HepG2 (cell line): ENCODE measurements around the gene ACSS1. TPM values are rescaled to one million over a fixed set of nuclear protein-coding genes. Genes with fewer than 3 reads are reported as not detected.

Source experiments
- ATAC-seq: fragments of 200-7000 bp; cut with Tn5 transposase; 3 replicates; pipeline ENCODE4 v1.9.1; 2020; ENCODE audit warnings: mild to moderate bottlenecking, moderate library complexity
- BruUV-seq: library from RNA; stranded (reverse); fragments of 400-500 nt; replicated peaks from 2 replicates; lab custom pipeline; 2021; lab: Mats Ljungman, UMichigan
- CTCF ChIA-PET: fragments of 300-600 bp; formaldehyde crosslinking; extraction: SDS; loops from one replicate; lab custom pipeline; 2021; ENCODE audit warnings: low total read pairs, inconsistent platforms, low intra/inter-chr PET ratio; lab: Yijun Ruan, JAX
- POLR2A ChIA-PET: fragments of 350-600 bp; sonication (Branson Sonifier 250); formaldehyde crosslinking; loops from one replicate; lab custom pipeline; 2020; ENCODE audit warnings: antibody characterized with exemption, inconsistent platforms; lab: Yijun Ruan, JAX
- DNase-seq: peaks from one replicate; pipeline ENCODE4 v3.0.0-alpha.2; 2015; ENCODE audit warnings: low spot score
- FAIRE-seq: peaks from 3 replicates; lab custom pipeline; 2011; peaks lifted over from hg19 to GRCh38; lab: Jason Lieb, UNC
- H2AFZ ChIP-seq: one replicate; pipeline ENCODE4 v1.6.1; 2011; ENCODE audit warnings: low read length, inconsistent platforms
- H3K27ac ChIP-seq: fragments of 300-600 bp; 3 replicates; pipeline ENCODE4 v1.8.0; 2011; ENCODE audit warnings: mixed run types, mild to moderate bottlenecking, mixed read lengths, low read length, inconsistent platforms; ENCODE audit not compliant: insufficient read depth; ENCODE audit errors: extremely low read length
- H3K27me3 ChIP-seq, 2 experiments: fragments of 200-600 bp in 1 of 2; 2 replicates in 1 of 2; 3 replicates in 1 of 2; pipeline versions ENCODE4 v1.6.0 to v1.8.0; 2011; ENCODE audit warnings: low read length in 2 of 2, mild to moderate bottlenecking in 2 of 2, moderate library complexity in 2 of 2, inconsistent platforms in 1 of 2; ENCODE audit not compliant: insufficient read depth in 2 of 2, control insufficient read depth in 1 of 2
- H3K36me3 ChIP-seq, 2 experiments: fragments of 200-600 bp in 1 of 2; replicated peaks in 1 of 2; 2 replicates in 1 of 2; 3 replicates in 1 of 2; pipeline versions ENCODE4 v1.5.1 to v1.8.0; 2011; ENCODE audit warnings: low read length in 2 of 2, inconsistent platforms in 1 of 2; ENCODE audit not compliant: insufficient read depth in 2 of 2, control insufficient read depth in 1 of 2
- H3K4me1 ChIP-seq: 2 replicates; pipeline ENCODE4 v1.5.1; 2012; ENCODE audit warnings: low read length, inconsistent platforms; ENCODE audit not compliant: insufficient read depth
- H3K4me2 ChIP-seq: 2 replicates; pipeline ENCODE4 v1.6.0; 2011; ENCODE audit warnings: low read depth, low read length, inconsistent platforms
- H3K4me3 ChIP-seq, 3 experiments: fragments of 200-600 bp in 1 of 3; sonication (generic), shearing (Covaris generic) in 1 of 3; replicated peaks in 1 of 3; 2 replicates each; pipeline ENCODE4 v1.5.1; 2011 to 2016; ENCODE audit warnings: low read length in 3 of 3, inconsistent platforms in 2 of 3, low read depth in 2 of 3, mild to moderate bottlenecking in 2 of 3, control low read depth in 1 of 3, mixed read lengths in 1 of 3; ENCODE audit not compliant: insufficient read depth in 1 of 3
- H3K79me2 ChIP-seq: one replicate; pipeline ENCODE4 v1.6.1; 2011; ENCODE audit warnings: low read length, inconsistent platforms; ENCODE audit not compliant: insufficient read depth
- H3K9ac ChIP-seq: 2 replicates; pipeline ENCODE4 v1.6.0; 2011; ENCODE audit warnings: mild to moderate bottlenecking, low read depth, low read length, inconsistent platforms; ENCODE audit not compliant: insufficient read depth
- H3K9me3 ChIP-seq: 2 replicates; pipeline ENCODE4 v1.5.1; 2012; ENCODE audit warnings: mild to moderate bottlenecking, low read length
- H4K20me1 ChIP-seq: 2 replicates; pipeline ENCODE4 v1.6.0; 2011; ENCODE audit warnings: inconsistent platforms, mild to moderate bottlenecking, low read length, moderate library complexity; ENCODE audit not compliant: insufficient read depth
- BORCS8-MEF2B ChIP-seq: sonication (generic); formaldehyde crosslinking; IDR thresholded peaks from 2 replicates; pipeline ENCODE4 v1.8.0; 2022; ENCODE audit warnings: mild to moderate bottlenecking, missing genetic modification reagents
- CAMTA2 ChIP-seq: sonication (generic); formaldehyde crosslinking; IDR thresholded peaks from 2 replicates; pipeline ENCODE4 v1.4.0; 2020; ENCODE audit warnings: mild to moderate bottlenecking, missing genetic modification reagents, borderline replicate concordance
- CBX2 ChIP-seq, 2 experiments: fragments of 200-600 bp in 1 of 2; sonication (generic); formaldehyde crosslinking in 1 of 2; IDR thresholded peaks; 2 replicates each; pipeline versions ENCODE4 v1.7.0 to v1.8.1; 2018 to 2022; ENCODE audit warnings: low read depth in 2 of 2, low read length in 1 of 2, mild to moderate bottlenecking in 1 of 2, missing genetic modification reagents in 1 of 2
- GATAD1 ChIP-seq: IDR thresholded peaks from 2 replicates; pipeline ENCODE4 v1.6.1; 2016; ENCODE audit warnings: missing genetic modification reagents, missing compliant biosample characterization
- JUND ChIP-seq: sonication (generic); formaldehyde crosslinking; IDR thresholded peaks from 2 replicates; pipeline ENCODE4 v1.8.0; 2022; ENCODE audit warnings: mild to moderate bottlenecking, missing genetic modification reagents
- KDM5B ChIP-seq: sonication (generic); formaldehyde crosslinking; IDR thresholded peaks from 2 replicates; pipeline ENCODE4 v1.4.0; 2020; ENCODE audit warnings: missing genetic modification reagents, mild to moderate bottlenecking, borderline replicate concordance
- NFYC ChIP-seq: IDR thresholded peaks from 2 replicates; pipeline ENCODE4 v1.6.1; 2016; ENCODE audit warnings: missing genetic modification reagents, missing compliant biosample characterization
- POLR2A ChIP-seq, 2 experiments: IDR thresholded peaks; 2 replicates each; pipeline ENCODE4 v1.6.1; 2011; ENCODE audit warnings: low read depth in 2 of 2, low read length in 2 of 2, mild to moderate bottlenecking in 1 of 2, moderate library complexity in 1 of 2; ENCODE audit not compliant: insufficient read depth in 1 of 2
- RFXANK ChIP-seq: IDR thresholded peaks from 2 replicates; pipeline ENCODE4 v1.6.1; 2016
- ZBTB20 ChIP-seq: sonication (generic); formaldehyde crosslinking; IDR thresholded peaks from 2 replicates; pipeline ENCODE4 v1.8.1; 2023; ENCODE audit warnings: missing genetic modification reagents, low read depth, mild to moderate bottlenecking, borderline replicate concordance
- ZBTB42 ChIP-seq: sonication (generic); formaldehyde crosslinking; IDR thresholded peaks from 2 replicates; pipeline ENCODE4 v1.5.0; 2020; ENCODE audit warnings: mild to moderate bottlenecking, missing genetic modification reagents
- ZNF674 ChIP-seq: sonication (generic); formaldehyde crosslinking; IDR thresholded peaks from 2 replicates; pipeline ENCODE4 v1.5.0; 2020; ENCODE audit warnings: low read depth, mild to moderate bottlenecking, missing genetic modification reagents
- ZNF678 ChIP-seq: sonication (generic); formaldehyde crosslinking; IDR thresholded peaks from 2 replicates; pipeline ENCODE4 v1.4.0; 2020; ENCODE audit warnings: mild to moderate bottlenecking, missing genetic modification reagents
- ZXDC ChIP-seq: sonication (generic); formaldehyde crosslinking; IDR thresholded peaks from 2 replicates; pipeline ENCODE4 v1.5.0; 2020; ENCODE audit warnings: mild to moderate bottlenecking, missing genetic modification reagents
- WGBS: methylation state at CpG from one replicate; pipeline ENCODE4 v1.1.6; 2017; ENCODE audit warnings: low lambda C conversion rate; 5-methylcytosine and 5-hydroxymethylcytosine counted together
- in situ Hi-C: cut with HindIII; loops from 2 replicates; pipeline ENCODE4 v1.10.0; 2017; ENCODE audit warnings: low pct_unique_long_range_greater_than_20kb; ENCODE audit not compliant: extremely low pct_ligation_motif_present
- intact Hi-C: fragments of 100-400 bp; cut with micrococcal nuclease; formaldehyde crosslinking; loops from one replicate; pipeline ENCODE4 v1.10.0; 2022; ENCODE audit not compliant: unreplicated experiment
- polyA plus RNA-seq, 8 experiments: library from polyadenylated mRNA; depleted of rRNA in 3 of 8; stranded (reverse) in 7 of 8; unstranded in 1 of 8; fragments of >200 nt; fragmentation: Illumina TruSeq in 4 of 8; extraction: Trizol in 4 of 8; gene quantifications; 2 replicates each; pipeline versions ENCODE4 v1.2.1 to v1.2.3, GENCODE V29; 2011 to 2016; ENCODE audit warnings: low read depth in 4 of 8, missing spikeins in 1 of 8, mixed read lengths in 1 of 8; ENCODE audit not compliant: insufficient read depth in 1 of 8
- total RNA-seq, 5 experiments: library from RNA; depleted of rRNA; stranded (reverse); fragments of >200 nt; fragmentation: Illumina TruSeq; extraction: Trizol; gene quantifications; 2 replicates each; pipeline ENCODE4 v1.2.3, GENCODE V29; 2016; ENCODE audit warnings: low read depth in 1 of 5
- TF ChIP-seq, protein P1 (sequence below): sonication (generic); formaldehyde crosslinking; IDR thresholded peaks from 2 replicates; pipeline ENCODE4 v1.5.0; 2020; ENCODE audit warnings: mild to moderate bottlenecking, missing genetic modification reagents, moderate library complexity
- TF ChIP-seq, protein P2 (sequence below): IDR thresholded peaks from 2 replicates; pipeline ENCODE4 v1.6.1; 2016; ENCODE audit warnings: missing genetic modification reagents, missing compliant biosample characterization

ACSS1 gene
- total and polyA plus RNA-seq, 2 of the 13 experiments (the other 11 are each of a cell fraction or from before 2014, with no cell fraction given), result 15.2 to 41.6 TPM

GRCh38 chr20:25020901-25021301 is 37.0 kb downstream of the ACSS1 start:
- Histone ChIP-seq H3K4me1 (peaks cover 44% of the 10 kb centered on the region), H2AFZ (no peak overlapping the region), H3K4me2 (no peak overlapping the region), H3K79me2 (no peaks in the 10 kb centered on the region)
- no TSS peak for BruUV-seq
- FAIRE-seq (no peak), DNase-seq (no peak)
- in situ Hi-C loops, result no loop called here
- CTCF ChIA-PET, result no interaction called here
- TF ChIP-seq CAMTA2 (CRISPR knock-in tag), result no peak
- TF ChIP-seq CBX2 (IDR thresholded peaks at IDR 0.05; ENCODE audit: low read depth, low read length), result no peak
- TF ChIP-seq CBX2 (CRISPR knock-in tag; IDR thresholded peaks at IDR 0.05; ENCODE audit: low read depth), result no peak
- TF ChIP-seq GATAD1, result no peak
- TF ChIP-seq NFYC, result no peak
- no peak for TF ChIP-seq ZBTB42 (CRISPR knock-in tag)
- TF ChIP-seq, protein P1, sequence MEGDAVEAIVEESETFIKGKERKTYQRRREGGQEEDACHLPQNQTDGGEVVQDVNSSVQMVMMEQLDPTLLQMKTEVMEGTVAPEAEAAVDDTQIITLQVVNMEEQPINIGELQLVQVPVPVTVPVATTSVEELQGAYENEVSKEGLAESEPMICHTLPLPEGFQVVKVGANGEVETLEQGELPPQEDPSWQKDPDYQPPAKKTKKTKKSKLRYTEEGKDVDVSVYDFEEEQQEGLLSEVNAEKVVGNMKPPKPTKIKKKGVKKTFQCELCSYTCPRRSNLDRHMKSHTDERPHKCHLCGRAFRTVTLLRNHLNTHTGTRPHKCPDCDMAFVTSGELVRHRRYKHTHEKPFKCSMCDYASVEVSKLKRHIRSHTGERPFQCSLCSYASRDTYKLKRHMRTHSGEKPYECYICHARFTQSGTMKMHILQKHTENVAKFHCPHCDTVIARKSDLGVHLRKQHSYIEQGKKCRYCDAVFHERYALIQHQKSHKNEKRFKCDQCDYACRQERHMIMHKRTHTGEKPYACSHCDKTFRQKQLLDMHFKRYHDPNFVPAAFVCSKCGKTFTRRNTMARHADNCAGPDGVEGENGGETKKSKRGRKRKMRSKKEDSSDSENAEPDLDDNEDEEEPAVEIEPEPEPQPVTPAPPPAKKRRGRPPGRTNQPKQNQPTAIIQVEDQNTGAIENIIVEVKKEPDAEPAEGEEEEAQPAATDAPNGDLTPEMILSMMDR (CRISPR knock-in tag), result no peak
- TF ChIP-seq RFXANK, result no peak
- TF ChIP-seq ZXDC, result no peak
- TF ChIP-seq JUND (CRISPR knock-in tag), result no peak
- TF ChIP-seq ZNF678 (CRISPR knock-in tag), result no peak
- TF ChIP-seq BORCS8-MEF2B (CRISPR knock-in tag), result no peak
- TF ChIP-seq, protein P2, sequence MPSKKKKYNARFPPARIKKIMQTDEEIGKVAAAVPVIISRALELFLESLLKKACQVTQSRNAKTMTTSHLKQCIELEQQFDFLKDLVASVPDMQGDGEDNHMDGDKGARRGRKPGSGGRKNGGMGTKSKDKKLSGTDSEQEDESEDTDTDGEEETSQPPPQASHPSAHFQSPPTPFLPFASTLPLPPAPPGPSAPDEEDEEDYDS (CRISPR knock-in tag), result no peak
- no peak for TF ChIP-seq ZNF674 (CRISPR knock-in tag)
- no peak for TF ChIP-seq KDM5B (CRISPR knock-in tag)
- TF ChIP-seq ZBTB20, result no peak
- TF ChIP-seq POLR2A (IDR thresholded peaks at IDR 0.05; ENCODE audit: insufficient read depth in 1 of 2, low read depth in 2 of 2, low read length in 2 of 2), result no peak
- TF ChIP-seq, all 625 proteins: peak for 0
- intact Hi-C loops, result no loop called here
- no peak overlapping the region for H3K4me3 ChIP-seq
- H3K9ac ChIP-seq, result no peak overlapping the region
- peaks cover 0 to 2% of the 10 kb centered on the region in 2 experiments; a peak in 1 of 5 replicates for H3K27me3 ChIP-seq
- POLR2A ChIA-PET, result no interaction called here
- no peak overlapping the region for H3K27ac ChIP-seq
- WGBS, result 82% methylated on average over 6 of the region's 6 CpGs
- H4K20me1 ChIP-seq, result no peaks in the 10 kb centered on the region
- no peaks in the 10 kb centered on the region for H3K36me3 ChIP-seq
- no peak for ATAC-seq
- H3K9me3 ChIP-seq, result no peaks in the 10 kb centered on the region
